NAMALWA (cell line): ENCODE results near the gene BTBD16.
A peak's percentile ranks its signal among the peaks of the same experiment; 100 is the strongest.

Source experiments
- DNase-seq: peaks from one replicate; pipeline ENCODE4 v3.0.0-alpha.2; 2015; ENCODE audit warnings: low spot score

The BTBD16 gene

DNA sequence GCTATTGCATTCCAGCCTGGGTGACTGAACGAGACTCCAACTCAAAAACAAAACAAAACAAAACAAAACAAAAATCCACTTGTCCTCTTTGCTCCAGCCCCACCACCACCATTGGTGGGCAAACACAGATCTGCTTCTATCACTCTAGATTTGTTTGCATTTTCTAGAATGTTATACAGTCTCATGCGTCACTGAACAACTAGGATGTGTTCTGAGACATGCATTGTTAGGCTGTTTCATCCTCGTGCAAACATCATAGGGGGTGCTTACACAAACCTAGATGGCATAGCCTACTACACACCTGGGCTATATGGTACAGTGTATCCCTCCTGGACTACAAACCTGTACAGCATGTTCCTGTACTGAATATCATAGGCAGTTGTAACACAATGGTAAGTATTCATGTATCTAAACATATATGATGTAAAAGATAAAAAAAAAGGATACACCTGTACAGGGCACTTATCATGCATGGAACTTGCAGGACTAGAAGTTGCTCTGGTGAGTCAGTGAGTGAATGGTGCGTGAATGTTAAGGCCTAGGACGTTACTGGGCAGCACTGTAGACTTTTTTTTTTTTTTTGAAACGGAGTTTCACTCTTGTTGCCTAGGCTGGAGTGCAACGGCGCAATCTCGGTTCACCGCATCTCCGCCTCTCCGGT is 45.3 kb downstream of the BTBD16 start:
- DNase-seq = no peak

DNA sequence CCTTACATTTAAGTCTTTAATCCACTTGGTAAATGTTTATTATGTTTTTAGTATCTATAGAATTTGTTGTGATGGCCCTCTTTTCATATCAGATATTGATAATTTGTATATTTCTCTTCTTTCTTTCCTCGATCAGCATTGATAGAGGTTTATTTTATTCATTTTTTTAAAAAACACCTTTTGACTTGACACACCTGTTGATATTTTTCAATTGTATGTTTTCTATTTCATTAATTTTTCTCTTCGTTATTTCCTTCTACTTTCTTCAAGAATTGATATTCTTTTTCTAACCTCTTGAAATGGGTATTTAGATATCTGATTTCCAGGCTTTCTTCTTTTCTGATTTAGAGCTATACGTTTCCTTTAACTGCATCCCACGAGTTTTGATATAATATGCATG is 50.9 kb downstream of the BTBD16 start:
- no peak for DNase-seq

DNA sequence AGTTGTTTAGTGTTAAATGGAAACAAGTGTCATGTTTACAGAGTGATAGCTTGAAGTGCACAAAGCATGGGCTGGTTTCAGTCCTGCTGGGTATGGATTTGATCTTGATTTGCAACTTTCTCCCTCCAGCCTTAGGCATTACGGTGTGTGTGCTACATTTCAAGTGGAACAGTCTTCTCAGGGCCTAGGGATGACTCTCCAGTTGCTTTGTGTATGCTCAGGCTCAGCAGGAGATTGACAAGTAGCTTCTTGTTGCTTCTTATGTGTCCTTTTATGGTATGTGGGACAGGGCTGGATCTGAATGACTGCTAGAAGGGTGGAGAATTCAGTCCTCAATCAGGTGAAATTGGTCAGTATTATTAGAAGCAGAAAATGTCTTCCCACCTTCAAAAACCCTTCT is 52.1 kb downstream of the BTBD16 start:
- no peak for DNase-seq

DNA sequence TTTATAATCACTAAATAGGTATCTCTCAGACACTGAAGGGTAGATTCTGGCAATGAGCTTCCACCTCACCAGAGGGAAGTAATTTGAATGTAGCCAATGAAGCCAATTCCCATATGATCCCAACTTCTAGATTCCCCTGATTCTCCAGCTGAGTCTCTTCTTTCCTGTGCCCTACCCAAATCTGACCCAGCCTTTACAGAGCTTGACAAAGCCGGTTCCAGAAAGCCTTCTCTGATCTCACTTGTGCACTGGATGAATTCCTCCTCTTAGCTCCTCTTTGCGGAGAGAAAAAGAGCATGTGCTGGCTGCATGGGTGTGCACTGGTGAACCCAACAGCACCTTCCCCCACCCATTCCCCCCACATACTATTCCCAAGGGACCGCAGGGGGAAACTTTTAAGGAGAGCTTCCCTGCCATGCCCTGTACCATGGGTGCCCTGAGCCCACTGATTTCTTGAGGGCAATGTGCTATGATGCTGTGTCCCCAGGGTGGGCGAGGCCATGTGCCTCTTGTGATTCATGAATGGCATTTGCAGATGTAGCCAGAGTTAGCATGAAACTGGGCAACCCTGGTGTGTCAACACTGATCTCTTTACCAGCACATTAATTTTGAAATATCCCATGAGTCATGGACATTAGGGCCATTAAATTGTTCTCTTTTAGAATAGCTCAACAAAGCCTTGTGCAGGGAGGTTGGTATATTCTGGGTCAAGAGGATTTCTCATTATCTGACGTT is 53.0 kb downstream of the BTBD16 start:
- DNase-seq = no peak

DNA sequence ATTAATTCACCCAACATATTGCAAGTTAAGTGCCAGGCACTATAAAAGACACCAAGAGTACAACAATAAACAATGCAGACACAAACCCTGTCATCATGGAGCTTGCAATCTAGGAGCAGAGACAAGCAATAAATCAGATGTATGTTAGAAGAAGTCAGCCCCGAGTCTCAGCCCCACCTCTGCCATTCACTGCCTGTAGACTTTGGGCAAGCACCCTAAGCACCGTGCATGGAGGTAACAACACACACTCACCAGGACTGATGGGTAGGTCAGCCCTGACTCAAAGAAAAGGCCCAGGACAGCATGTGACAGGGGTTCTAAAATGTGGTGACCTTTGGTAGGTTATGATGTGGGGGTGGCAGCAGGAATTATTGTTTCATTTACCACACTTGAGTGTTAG is 54.1 kb downstream of the BTBD16 start:
- DNase-seq = no peak

DNA sequence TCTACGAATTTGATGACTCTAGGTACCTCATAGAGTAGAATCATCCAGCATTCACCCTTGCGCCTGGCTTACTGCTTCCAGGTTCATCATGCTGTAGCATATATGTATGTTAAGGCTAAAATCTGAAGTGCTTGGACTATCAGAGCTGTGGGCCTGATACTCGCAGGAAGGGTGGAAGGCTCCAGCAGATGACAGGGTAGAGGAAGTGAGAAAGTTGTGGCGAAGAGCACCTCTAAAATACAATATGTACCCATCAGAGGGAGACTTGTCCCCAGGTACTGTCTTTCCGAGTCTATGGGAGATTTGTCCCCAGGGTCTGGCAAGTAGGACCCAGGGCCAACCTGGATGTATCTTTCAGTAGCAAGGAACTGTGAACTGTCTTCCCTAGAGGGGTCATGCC is 55.3 kb downstream of the BTBD16 start:
- no peak for DNase-seq

DNA sequence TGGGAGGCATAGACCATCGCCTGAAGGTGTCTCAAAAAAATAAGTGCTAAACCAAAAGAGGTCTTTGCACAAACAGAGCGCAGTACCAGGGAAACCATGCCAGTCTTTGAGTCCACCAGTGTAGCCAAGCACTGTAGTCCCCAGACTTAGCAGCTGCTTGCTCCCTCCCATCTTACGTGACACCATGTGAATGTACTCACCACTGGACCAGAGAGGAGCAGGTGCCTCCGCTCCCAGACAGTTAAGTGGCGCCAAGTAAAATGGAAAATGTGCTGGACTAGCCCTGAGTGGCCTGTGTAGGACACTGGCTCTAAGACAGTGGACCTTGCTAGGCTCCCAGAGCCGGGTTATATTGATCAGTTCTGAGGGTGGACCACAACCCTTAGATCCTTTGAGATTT is 55.7 kb downstream of the BTBD16 start:
- DNase-seq = no peak

DNA sequence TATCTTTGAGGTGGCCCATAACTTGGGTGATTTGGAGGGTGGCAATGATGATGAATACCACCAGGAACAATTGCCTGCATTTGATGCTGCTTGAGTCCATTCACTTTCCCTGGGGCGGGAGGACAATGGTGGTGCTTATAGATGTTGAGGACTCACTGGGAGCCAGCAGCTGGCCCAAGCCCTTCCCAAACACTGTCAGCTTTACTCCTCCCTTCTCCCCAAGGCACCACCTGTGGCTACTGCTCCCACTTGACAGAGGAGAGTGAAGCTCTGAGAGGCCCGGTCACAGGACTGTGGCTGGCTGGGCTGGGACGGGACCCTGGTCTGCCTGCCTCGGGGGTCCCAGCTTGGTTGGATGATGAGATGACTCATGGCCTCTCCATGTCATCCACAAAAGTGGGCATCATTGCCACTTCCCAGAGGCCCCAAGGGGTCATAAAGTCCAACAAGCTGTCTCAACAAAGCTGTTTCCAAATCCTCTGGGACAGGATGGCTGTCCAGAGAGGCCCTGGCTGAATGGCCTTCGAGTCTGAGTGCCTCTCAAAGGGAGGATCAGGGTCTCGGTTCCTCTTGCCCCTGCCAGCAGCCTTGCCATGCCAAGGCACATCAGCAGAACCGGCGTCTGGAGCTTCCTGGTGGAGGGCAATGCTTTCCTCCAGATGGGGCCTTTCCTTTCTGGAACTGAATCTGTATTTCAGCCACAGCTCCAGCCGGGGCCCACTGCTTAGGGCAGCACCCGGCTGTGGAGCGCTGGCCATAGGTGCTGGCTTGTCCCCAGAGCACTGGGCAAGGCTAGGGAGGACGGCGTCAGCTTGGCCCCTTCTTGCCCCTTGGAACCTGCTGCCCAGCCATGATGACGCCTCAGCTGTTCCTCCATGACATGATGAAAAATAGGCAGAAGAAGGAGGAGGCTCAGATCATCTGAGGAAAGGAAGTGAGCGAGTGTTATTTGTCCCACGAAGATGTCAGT is 56.4 kb downstream of the BTBD16 start:
- no peak for DNase-seq

DNA sequence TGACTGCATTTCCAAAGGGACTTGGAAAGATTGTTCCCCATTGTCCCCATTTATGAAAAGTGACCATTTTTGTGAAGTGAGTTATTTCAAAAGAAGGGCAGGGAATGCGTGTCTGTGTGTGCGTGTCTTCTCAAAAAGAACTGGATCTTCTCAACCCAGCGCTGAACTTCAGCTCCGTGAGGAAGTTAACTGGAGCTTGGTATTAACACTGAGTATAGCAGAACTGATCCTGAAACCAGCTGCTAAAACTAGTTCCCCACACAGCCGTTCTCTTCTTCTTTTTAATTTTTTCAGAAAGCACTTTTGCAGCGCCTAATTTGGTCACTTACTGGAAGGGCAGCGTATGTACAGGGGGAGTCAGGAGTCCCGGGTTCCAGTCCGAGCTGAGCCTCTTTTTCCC is 57.6 kb downstream of the BTBD16 start:
- no peak for DNase-seq

DNA sequence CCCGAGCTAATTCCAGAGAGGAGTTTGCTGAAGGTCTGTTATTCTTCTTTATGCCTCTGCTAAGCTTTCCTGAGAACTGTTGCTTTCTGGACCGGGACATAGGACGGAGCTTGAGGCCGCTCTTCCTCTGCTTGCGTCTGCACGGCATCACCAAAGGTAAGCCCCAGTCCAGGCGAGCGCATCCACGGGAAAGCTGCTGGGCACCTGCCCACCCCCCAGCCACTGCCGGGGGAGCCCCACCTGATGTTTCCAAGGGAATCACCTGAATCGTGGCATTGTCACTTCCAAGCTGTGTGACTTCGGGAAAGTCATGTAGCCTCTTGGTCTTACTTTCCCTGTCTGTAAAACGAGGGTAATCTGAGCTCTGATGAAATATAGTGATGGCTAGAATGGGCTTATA is 58.3 kb downstream of the BTBD16 start:
- no peak for DNase-seq

DNA sequence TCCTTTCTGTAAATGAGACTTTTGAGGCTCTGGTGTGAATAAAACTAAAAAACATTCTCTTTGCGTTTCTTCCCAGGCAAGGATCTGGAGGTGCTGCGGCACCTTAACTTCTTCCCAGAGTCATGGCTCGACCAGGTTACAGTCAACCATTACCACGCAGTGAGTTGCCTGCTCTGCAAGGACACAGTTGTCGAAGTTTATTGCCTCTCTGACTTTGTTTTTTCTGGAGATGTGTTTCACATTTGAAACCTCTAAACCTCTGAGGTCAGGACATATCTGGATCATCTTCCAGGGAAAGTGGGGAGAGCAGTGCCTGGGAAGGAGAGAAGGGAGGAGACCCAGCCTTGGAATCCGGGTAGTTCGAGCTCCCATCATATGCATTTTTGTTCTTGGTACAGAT is 60.0 kb downstream of the BTBD16 start:
- no peak for DNase-seq

DNA sequence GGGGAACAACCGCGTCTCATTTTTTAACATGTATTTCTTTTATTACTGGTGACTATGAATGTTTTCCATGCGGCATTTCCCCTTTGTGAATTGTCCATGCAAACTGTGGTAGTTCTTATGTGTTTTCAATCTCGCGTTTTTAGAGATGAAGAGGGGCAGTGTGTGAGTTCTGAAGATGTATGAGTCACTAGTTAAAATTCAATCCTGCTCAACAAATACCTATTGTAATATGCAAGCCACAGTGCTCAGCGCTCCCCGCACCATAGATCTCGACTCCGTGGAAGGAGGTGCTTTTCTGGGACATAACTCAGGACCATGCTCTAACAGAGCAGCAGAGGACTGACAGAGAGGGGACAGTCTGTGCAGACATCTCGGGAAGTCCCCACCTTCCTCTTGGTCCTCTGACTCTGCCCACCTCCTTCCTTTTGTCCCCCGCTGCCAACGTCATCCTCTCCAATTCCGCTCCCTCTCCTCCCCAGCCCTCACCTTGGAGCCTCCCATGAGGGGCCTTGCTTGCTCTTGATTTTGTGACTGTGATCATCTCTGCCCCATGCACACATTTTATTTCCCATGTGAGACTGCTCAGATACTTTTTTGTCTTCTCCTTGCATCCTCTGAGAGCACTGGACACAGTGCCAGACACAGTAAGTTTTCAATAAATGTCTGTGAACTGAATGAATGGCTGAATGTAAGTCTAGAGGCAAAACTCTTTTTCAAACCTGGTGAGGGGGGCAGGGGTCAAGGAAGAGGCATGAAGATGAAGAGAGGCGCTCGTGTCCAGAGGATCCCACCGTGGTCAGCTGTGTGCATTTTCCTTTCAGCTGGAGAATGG is 60.7 kb downstream of the BTBD16 start:
- no peak for DNase-seq

DNA sequence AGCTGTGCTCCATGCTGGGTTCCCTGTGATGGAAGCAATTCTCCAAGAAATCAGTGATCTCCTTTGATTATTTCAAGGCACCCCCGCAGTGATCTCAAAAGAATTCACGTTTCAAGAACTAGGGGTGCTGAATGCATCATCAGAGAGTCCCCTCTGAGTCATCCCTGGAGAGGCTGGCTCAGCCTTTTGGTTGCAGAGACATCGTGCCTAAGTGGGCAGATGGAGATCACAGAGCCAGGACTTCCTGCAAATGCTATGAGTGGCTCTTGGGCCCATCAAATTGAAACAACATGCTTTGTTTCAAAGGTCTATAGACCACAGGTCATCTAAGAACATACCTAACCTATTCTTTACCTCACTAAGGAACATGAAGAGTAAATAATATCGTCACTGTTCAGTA is 61.9 kb downstream of the BTBD16 start:
- no peak for DNase-seq

DNA sequence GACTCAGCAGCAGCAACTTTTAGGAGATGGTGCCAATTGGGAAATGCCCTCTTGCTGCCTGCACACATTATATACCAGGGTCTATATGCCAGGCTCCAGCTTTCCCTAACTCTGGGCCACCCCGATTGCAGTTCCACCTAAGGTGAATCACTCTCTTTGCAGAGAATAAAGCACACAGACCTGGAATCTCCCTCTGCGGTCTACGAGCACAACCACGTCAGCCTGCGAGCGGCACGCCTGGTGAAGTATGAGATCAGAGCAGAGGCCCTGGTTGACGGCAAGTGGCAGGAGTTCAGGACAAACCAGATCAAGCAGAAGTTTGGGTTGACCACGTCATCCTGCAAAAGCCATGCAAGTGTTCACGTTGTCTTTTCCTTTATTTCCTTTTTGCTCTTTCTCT is 65.2 kb downstream of the BTBD16 start:
- no peak for DNase-seq

DNA sequence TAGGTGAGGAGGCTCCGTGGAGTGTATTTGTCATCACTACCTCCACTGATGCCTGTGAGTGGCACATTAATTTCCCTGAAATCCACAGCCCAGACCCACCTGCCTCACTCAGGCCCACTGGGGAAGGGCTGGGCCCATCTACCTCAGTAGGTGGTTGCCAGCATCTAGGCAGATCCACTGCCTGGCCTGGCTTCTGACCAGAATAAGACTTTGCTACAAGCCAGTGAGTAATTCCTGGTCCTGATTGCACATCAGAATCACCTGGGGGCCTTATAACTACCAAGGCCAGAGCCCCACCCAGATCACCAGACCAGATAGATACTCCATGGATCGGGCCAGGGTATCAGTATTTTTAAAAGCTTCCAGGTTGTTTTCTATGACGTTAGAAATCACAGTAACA is 65.9 kb downstream of the BTBD16 start:
- no peak for DNase-seq

DNA sequence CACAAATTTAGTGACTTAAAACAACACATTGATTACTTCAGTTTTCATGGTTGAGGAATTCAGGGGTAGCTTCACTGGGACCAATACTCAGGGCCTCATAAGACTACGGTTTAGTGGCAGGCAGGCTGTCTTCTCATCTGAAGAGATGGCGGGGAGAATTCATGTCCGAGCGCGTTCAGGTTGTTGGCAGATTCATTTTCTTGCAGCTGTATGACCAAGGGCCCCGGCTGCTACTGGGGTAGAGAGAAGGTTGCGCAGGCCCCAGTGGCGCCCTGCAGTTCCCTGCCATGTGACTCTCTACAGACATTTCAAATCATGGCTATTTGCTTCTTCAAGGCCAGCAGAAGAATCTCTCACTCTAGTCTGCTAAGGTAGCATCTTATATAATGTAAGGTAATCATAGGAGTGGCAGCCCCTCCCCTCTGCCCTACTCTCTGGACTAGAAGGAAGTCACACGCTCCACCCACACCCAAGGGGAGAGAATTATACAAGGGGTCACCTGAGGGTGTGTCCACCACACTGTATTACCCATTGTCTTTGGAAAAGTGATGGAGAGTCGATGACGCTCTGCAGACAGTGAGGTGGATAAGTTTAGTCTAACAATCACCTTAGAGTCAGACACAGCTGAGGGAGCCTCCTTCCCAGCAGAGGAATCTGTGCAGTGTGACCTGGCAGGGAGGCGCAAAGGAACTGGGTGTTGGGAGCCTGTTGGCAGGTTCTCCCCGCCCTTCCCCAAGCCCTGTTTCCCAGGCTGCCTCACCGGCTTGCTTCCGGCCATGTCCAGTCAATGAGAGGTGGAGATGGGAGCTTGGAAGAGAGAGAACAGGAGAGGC is 67.7 kb downstream of the BTBD16 start:
- no peak for DNase-seq

DNA sequence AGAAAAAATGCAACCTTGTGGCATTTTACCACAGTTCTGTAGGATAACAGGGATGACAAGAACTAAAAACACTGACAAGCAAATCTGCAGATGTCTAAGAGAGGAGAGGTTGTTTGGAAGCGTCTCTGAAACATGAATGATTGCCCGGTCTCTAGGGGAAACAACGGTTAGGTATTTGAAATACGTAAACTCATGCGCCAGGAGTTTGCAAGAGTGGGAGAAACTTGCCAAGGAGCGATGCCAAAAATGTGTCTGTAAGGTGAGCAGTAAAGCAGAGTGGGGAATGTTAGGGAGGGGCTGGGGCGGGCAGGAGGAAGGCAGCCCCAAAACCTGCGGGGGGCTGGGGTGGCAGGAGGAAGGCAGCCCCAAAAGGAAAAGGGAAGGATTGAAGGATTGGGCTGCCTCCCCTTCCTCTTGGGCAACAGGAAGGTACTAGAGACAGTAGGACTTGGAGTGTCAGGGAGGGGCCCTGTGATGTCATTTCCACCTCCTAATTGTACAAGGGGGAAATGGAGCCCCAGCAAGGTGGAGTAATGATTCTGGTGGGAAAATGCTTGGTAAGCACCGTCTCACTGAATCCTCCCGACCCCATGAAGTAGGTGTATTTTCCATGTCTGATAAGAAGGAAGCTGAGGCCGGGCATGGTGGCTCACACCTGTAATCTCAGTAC is 70.2 kb downstream of the BTBD16 start:
- no peak for DNase-seq

DNA sequence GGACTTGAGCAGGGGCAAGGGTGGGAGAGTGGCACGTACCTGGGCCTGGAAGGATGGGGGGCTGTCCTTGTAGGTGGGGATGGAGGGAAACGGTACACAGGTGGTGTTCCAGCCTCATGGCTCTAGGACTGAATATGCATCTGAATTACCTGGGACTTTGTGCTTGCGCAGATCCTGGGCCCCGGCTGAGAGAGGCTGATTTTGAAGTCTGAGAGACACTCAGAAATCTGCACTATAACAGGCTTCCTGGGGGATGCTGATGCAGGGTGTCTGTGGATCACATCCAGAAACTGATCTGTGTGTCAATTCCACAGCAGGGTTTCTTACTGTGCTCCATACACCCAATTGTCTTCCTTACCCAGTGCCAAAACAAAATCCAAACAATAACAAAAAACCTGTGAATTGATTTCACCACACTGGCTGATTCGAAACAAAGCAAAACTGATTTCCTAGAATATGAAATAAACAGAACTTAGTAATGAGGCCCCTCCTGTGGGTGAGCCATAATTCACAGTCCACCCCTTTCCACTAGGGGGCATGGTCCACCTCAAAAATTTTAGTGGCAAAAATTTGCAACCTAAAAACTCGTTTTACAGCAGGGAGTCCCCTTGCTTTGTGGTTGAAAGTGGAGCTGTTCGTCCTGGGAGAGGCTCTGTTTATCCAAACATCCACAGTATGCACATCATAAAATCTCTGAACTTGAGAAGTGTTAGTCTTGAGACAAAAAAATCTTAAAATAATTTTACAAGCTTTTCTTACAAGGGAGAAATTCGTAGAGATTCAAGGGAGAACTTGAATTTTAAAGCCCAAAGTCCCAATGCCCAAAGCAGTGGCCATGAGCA is 71.4 kb downstream of the BTBD16 start:
- DNase-seq = peak; percentile 71

DNA sequence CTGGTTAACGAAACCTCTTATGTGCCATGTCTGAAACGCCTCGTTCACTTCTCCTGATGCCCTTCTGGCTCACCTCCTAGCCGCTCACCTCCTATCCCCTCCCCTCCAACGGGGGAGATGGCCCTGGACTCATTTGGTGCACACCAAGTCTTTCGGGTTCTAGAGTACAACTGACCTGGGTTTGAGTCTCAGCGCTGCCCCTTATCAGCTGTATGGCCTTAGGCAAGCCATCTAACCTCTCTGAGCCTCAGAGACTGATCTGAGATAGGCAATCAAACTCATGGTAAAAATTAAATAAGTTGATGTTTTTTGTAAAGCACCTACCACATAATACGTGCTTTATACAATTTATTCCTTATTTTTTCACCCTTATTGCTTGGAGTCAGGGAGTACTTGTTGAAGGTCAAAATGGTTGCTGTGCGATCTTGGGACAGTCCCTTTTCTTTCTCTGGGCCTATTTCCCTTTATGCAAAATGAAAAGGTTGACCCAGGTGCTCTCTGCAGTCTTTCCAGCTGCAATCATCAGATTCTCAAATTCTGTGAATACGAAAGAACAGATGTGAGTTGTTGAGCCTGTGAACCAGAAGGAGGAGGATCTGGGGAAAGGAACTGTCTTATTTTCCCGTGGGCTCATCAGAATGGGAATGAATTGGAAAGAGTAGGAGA is 72.2 kb downstream of the BTBD16 start:
- peak; percentile 7 for DNase-seq
